Globus pallidus (tissue), 1 donor: ENCODE measurements around the gene DMRTC1.
"Not testable (repeated sequence)": the region's sequence is repeated elsewhere in the genome, so short reads cannot be mapped to it uniquely, and the experiment has no call there.

Experiments
- DNase-seq: peaks from one replicate; pipeline ENCODE4 v3.0.0-alpha.2; 2015; ENCODE audit warnings: low spot score

The DMRTC1 gene, protein sequence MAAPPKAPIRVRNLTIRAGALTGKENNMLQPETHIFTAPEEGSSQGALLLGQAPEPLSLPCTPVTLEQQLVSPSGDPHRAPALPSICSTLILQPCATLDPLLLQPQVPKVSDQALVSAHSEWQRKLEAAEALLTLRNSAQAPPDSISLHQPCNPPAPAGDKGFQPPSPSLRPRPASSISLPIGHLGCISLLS

DNA sequence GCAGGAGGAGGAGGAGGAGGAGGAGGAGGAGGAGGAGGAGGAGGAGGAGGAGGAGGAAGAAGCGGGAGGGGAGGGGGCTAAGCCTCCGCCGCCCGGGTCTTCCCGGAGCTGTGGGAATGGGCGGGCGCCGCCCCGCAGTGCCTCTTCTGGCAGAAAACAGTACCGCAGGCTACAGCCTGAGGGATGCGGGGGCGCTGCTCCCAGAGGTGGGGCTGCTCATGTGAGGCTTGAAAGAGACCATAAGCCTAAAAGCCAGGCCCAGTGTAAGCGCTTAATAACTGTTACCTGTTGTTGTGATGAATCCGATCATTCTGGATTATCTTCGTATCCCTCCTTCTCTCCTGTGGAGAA is at the start of gene DMRTC1:
Gene DMRTC1 (minus strand): TSS at position 19 of the 351 bp plus-strand sequence. CDS start 68,143 bp downstream, outside the sequence.
- DNase-seq: not testable (repeated sequence)

DNA sequence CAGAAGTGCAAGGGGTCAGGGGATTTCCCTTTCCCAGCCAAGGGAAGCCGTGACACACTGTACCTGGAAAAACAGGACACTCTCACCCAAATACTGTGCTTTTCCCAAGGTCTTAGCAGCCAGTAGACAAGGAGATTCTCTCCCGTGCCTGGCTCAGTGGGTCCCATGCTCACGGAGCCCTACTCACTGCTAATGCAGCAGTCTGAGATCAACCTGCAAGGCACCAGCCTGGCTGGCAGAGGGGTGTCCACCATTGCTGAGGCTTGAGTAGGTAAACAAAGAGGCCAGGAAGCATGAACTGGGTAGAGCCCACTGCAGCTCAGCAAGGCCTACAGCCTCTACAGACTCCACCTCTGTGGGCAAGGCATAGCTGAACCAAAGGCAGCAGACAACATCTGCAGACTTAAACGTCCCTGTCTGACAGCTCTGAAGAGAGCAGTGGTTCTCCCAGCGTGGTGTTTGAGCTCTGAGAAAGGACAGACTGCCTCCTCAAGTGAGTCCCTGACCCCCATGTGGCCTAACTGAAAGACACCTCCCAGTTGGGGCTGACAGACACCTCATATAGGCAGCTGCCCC is 37.3 kb upstream of the DMRTC1 start:
- DNase-seq: not testable (repeated sequence)

DNA sequence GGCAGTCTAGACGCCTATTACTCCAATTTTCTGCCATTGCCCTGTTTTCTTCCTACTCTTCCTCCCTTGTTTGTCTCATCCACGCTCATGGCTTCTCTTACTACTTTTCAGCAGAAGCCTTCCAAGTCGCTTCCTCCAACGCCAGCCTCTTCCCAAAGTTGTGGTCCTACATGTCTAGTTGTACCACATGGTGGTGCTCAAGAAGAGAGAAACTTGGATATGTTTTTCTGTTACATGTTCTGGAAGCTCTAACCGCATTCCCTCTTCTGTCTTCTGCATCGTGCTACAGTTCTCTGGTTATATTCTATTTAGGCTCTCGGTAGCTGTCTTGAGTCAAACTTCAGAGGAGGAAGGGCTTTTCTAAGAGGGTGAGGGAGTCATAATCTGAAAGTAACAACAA is 31.2 kb upstream of the DMRTC1 start:
- not testable (repeated sequence) for DNase-seq

DNA sequence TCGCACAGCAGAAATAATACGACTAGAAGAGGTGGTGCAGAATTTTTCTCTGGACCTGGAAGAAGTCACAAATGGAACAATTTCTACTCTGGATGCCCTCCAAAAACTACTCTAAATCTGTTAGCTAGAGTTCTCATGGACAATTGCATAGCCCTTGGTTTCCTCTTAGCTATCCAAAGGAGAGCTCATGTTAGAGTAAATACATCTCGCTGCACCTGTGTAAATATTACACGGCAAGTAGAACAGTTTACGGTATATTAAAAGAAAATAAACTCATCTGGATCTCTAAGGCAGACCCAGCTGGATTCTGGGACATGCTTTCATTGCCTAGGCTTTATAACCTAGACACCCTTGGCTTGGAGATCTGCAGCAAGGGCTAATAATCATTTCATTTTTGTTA is 28.2 kb upstream of the DMRTC1 start:
- DNase-seq: not testable (repeated sequence)

DNA sequence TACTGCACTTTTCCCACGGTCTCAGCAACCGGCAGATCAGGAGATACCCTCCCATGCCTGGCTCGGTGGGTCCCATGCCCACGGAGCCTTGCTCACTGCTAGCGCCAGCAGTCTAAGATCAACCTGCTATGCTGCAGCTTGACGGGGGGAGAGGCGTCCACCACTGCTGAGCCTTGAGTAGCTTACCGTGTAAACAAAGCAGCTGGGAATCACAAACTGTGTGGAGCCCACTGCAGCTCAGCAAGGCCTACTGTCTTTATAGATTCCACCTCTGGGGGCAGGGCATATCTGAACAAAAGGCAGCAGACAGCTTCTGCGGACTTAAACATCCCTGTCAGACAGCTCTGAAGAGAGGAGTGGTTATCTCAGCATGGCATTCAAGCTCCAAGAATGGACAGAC is 16.3 kb upstream of the DMRTC1 start:
- not testable (repeated sequence) for DNase-seq

DNA sequence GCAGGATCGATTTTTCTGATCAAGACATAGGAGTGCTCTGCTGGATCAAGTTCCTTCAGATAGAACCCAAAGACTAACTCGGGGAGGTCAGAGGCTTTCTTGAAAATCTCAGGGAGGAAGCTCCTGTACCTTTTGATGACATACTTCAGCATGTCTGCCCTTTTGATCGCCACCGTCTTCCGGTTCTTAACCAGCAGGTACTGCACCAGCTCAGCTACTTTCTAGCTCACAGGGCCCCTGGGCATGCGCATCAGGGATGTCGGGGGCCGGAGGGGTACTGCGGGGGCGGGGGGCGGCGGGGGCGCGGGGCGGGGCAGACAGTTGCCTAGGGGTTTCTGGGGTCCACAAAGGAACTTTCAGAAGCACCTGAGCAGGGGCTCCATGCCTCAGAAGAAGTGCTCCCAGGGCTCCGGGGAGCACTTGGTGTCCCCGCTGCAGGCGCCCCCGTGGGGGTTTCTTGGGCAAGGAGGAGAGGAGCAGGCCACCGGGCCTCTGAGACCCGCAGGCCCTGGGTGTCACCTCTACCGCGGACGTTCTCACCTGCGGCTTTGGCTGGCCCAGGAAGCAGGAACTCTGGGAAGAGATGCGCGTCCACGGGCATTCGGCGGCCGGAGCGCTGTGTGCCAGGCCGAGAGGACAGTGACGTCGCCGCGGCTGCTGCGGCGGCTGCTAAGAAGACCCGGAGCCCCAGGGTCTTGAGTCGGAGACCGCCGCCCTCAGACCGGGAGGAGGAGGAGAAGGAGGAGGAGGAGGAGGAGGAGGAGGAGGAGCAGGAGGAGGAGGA is 410 bp downstream of the DMRTC1 start:
- not testable (repeated sequence) for DNase-seq

DNA sequence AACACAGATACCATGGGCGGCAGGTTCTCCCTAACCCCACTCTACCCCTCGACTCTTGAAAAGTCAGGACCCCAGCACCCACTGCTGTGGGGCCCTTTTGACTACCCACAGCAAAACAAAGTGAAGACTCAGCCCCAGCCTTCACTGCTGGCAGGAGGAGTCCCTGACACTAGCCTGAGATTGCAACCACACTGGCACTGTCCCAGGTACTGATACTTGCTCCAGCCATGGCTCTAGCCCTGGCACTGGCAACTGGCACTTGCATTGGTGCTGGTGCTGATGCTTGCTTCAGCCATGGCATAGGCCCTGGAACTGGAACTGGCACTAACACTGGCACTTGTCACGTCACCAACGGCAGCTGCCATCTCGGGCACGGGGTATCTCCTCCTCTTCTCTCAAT is 1.4 kb downstream of the DMRTC1 start:
- not testable (repeated sequence) for DNase-seq

DNA sequence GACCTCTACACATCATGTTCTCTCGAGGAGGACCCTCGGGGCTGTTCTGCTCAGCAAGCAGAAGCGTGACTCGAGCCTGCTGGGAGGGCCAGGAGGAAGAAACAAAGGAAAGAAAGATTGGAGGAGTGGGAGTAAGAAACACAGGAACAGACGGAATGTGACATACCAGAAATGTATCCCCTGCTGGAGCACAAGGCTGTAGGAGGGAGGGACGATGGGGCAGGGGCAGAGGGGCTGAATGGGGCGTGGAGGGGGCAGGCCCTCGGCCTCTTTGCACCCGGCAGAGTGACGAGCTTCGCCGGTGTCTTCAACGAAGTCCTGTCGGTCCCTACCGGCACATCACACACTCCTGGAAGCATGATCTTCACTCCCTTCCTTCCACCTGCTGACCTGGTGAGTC is 5.7 kb downstream of the DMRTC1 start, which contains the start of gene FAM236A:
Gene FAM236A (plus strand): TSS at position 301 of the 400 bp plus-strand sequence. CDS start 57 bp downstream, at position 358.
- not testable (repeated sequence) for DNase-seq

DNA sequence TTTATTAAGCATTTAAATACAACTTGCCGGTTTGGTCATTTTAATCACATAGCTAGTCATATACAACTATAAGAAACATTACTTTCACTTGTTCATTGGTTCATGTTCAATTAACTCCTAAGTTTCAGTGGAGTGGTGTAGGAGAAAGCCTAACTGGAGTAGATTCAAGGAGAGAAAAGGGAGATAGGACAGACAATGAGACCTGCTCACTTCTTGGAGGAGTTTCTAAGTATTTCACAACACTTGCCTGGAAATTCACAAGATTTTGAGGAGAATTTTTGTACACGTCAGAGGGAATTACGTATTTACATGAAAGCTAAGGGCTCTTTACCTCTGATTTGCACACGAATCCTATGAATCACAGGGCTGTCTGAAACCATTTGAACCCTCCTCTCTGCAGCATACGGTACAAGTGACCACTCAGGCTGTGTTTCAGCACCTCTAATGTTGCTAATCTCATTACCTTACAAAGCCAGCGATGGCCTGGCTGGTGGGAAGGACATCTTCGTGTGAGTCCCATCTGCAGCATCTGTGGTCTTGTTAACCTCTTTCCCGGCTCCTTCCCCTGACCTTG is 6.7 kb downstream of the DMRTC1 start:
- DNase-seq: not testable (repeated sequence)

DNA sequence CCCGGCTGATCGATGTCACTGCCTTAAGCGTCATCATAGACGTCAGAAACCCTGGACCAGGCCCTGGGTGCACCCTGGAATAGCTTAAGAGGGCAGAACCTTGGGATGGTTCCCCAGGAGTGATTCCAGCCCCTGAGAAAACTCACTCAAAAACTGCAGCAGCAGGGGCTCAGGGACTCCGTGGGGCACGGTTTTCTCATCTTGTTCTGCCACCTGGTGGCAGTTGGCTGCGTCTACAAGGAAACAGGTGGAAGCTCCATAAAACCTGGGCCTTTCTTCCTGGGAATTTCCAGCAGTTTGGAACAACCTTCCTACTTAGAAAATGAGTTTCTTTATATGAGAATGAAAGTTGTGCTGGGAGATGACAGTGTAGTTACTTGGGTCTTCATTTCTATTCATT is 7.2 kb downstream of the DMRTC1 start:
- DNase-seq: not testable (repeated sequence)

DNA sequence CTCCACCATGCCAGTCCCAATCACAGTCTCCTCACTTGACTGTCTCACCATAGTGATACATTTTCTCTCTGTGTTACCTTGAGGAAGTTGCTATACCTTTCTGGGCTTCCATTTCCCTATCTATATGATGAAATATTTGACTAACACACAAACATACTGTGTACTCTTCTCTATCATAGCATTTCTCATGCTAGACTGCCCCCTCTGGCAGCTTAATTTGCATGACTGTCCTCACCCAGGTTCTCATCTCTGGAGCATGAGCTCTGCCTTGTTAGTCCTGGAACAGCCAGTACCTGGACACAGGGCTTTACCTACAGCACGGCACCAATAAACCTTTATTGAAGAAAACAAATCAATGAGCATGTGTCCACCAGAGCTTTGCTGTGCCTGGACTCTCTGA is 11.4 kb downstream of the DMRTC1 start:
- not testable (repeated sequence) for DNase-seq

DNA sequence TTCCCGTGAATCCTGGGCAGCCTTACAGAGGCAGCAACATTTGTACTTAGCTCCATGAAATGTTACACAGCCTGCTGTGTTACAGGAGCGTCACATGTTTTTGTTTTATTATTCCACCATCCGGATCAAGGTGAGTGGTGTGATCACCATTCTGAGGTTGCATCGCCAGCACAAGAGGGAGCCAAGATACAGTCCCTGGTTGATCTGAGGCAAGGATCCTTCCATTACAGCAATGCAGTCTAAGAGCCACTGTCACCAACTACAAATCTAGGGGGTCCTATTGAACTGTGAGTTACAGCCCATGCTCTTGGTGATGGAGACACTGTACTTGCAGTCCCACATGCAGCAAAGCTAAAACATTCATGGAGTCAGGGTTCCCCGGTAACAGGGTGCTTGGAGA is 27.5 kb downstream of the DMRTC1 start:
- not testable (repeated sequence) for DNase-seq

DNA sequence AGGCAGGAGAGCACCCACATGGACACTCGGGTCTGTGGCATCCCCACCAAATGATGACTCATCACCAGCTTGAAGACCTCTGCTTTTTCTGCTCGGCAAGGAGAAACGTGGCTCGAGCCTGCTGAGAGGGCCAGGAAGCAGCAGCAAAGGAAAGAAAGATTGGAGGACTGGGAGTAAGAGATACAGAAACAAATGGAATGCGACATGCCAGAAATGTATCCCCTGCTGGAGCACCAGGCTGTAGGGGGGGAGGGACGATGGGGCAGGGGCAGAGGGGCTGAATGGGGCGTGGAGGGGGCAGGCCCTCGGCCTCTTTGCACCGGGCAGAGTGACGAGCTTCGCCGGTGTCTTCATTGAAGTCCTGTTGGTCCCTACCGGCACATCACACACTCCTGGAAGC is 31.3 kb downstream of the DMRTC1 start, which contains the start of gene FAM236C:
Gene FAM236C (plus strand): TSS at position 301 of the 400 bp plus-strand sequence. CDS start 100 bp downstream, outside the sequence.
- not testable (repeated sequence) for DNase-seq

DNA sequence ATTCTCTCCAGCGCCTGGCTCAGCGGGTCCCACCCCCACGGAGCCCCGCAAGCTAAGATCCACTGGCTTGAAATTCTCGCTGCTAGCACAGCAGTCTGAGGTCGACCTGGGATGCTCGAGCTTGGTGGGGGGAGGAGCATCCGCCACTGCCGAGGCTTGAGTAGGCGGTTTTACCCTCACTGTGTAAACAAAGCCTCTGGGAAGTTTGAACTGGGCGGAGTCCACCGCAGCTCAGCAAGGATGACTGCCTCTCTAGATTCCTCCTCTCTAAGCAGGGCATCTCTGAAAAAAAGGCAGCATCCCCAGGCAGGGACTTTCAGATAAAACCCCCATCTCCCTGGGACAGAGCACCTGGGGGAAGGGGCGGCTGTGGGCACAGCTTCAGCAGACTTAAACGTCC is 53.9 kb downstream of the DMRTC1 start:
- not testable (repeated sequence) for DNase-seq

DNA sequence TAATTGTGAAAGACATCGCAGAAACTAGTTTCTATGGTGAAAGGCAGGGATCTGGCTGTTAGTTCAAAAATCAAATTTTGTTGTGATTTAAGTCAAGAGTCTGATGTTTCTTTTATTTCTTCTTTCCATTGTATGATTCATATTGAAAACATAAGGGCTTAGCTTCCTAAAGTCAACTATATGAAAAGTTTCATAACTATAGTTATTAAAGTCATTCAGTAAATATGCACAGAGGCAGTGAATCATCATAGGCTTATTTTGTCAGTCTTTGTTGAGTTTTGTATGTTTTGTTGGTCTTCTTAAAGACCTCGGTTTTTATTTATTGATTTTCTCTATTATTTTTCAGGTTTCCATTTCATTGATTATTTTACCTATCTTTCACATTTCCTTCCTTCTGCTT is 60.7 kb downstream of the DMRTC1 start:
- DNase-seq: not testable (repeated sequence)

DNA sequence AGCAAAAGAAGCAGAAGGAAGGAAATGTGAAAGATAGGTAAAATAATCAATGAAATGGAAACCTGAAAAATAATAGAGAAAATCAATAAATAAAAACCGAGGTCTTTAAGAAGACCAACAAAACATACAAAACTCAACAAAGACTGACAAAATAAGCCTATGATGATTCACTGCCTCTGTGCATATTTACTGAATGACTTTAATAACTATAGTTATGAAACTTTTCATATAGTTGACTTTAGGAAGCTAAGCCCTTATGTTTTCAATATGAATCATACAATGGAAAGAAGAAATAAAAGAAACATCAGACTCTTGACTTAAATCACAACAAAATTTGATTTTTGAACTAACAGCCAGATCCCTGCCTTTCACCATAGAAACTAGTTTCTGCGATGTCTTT is 106.1 kb downstream of the DMRTC1 start:
- DNase-seq: not testable (repeated sequence)

DNA sequence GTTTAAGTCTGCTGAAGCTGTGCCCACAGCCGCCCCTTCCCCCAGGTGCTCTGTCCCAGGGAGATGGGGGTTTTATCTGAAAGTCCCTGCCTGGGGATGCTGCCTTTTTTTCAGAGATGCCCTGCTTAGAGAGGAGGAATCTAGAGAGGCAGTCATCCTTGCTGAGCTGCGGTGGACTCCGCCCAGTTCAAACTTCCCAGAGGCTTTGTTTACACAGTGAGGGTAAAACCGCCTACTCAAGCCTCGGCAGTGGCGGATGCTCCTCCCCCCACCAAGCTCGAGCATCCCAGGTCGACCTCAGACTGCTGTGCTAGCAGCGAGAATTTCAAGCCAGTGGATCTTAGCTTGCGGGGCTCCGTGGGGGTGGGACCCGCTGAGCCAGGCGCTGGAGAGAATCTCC is 112.9 kb downstream of the DMRTC1 start:
- not testable (repeated sequence) for DNase-seq
